OCI-LY7 (cell line): ENCODE results near the gene ARIH1. TPM values are rescaled to one million over a fixed set of nuclear protein-coding genes. Genes with fewer than 3 reads are reported as not detected.
"Not testable (repeated sequence)": the region's sequence is repeated elsewhere in the genome, so short reads cannot be mapped to it uniquely, and the experiment has no call there.

ENCODE experiments used
- BruUV-seq: library from RNA; stranded (reverse); fragments of 400-500 nt; replicated peaks from 2 replicates; lab custom pipeline; 2021; lab: Mats Ljungman, UMichigan
- CTCF ChIA-PET: fragments of 300-600 bp; sonication (Branson Sonifier 250); formaldehyde crosslinking; loops from one replicate; lab custom pipeline; 2022; ENCODE audit warnings: antibody characterized with exemption; ENCODE audit not compliant: unreplicated experiment; lab: Charles Lee
- POLR2A ChIA-PET: fragments of 300-600 bp; sonication (Branson Sonifier 250); formaldehyde crosslinking; loops from one replicate; lab custom pipeline; 2022; ENCODE audit warnings: antibody characterized with exemption; lab: Charles Lee
- DNase-seq: peaks from one replicate; pipeline ENCODE4 v3.0.0-alpha.2; 2015; ENCODE audit warnings: low spot score
- H2AFZ ChIP-seq: fragments of 200-600 bp; sonication (generic), shearing (Covaris generic); 2 replicates; pipeline ENCODE4 v1.6.1; 2014; ENCODE audit warnings: mild to moderate bottlenecking, antibody characterized with exemption, low read length, moderate library complexity
- H3K27ac ChIP-seq: fragments of 200-600 bp; sonication (generic); 2 replicates; pipeline ENCODE4 v1.5.1; 2014; ENCODE audit warnings: mixed run types, low read depth, mild to moderate bottlenecking, moderate library complexity, low read length, inconsistent platforms; ENCODE audit not compliant: poor library complexity, severe bottlenecking
- H3K36me3 ChIP-seq: fragments of 200-600 bp; sonication (generic); 2 replicates; pipeline ENCODE4 v1.6.1; 2014; ENCODE audit warnings: mild to moderate bottlenecking, antibody characterized with exemption, low read length, moderate library complexity, mixed read lengths; ENCODE audit not compliant: insufficient read depth
- H3K4me1 ChIP-seq: fragments of 200-600 bp; sonication (generic); 2 replicates; pipeline ENCODE4 v1.5.1; 2014; ENCODE audit warnings: mild to moderate bottlenecking, low read length; ENCODE audit not compliant: insufficient read depth, poor library complexity, severe bottlenecking
- H3K4me2 ChIP-seq: fragments of 200-600 bp; sonication (generic); 2 replicates; pipeline ENCODE4 v1.6.1; 2014; ENCODE audit warnings: mild to moderate bottlenecking, low read length
- H3K4me3 ChIP-seq: fragments of 200-600 bp; sonication (generic); 2 replicates; pipeline ENCODE4 v1.5.1; 2014; ENCODE audit warnings: mild to moderate bottlenecking, low read depth, low read length; ENCODE audit not compliant: poor library complexity, severe bottlenecking
- H3K79me2 ChIP-seq: fragments of 200-600 bp; sonication (generic); 2 replicates; pipeline ENCODE4 v1.6.1; 2016; ENCODE audit warnings: low read depth, mild to moderate bottlenecking, low read length, moderate library complexity, mixed read lengths; ENCODE audit not compliant: insufficient read depth
- H3K9me2 ChIP-seq: fragments of 200-600 bp; sonication (generic); 2 replicates; pipeline ENCODE4 v1.6.1; 2016; ENCODE audit warnings: mild to moderate bottlenecking, low read length, mixed read lengths; ENCODE audit not compliant: insufficient read depth
- H3K9me3 ChIP-seq: fragments of 200-600 bp; sonication (generic); 2 replicates; pipeline ENCODE4 v1.6.1; 2014; ENCODE audit warnings: mild to moderate bottlenecking, mixed run types, low read length, mixed read lengths
- H4K20me1 ChIP-seq: fragments of 200-600 bp; sonication (generic); 2 replicates; pipeline ENCODE4 v1.6.1; 2014; ENCODE audit warnings: mild to moderate bottlenecking, antibody characterized with exemption, low read length, moderate library complexity, mixed read lengths; ENCODE audit not compliant: insufficient read depth
- EZH2phosphoT487 ChIP-seq: fragments of 200-600 bp; sonication (generic); IDR thresholded peaks from 2 replicates; pipeline ENCODE4 v1.6.1; 2018; ENCODE audit warnings: low read depth, borderline replicate concordance, mild to moderate bottlenecking, mixed run types, antibody characterized with exemption, low read length, moderate library complexity, mixed read lengths
- intact Hi-C: fragments of 100-400 bp; cut with micrococcal nuclease; formaldehyde crosslinking; loops from one replicate; pipeline ENCODE4 v1.10.0; 2022; ENCODE audit not compliant: unreplicated experiment
- total RNA-seq, 2 experiments: library from RNA; depleted of rRNA in 1 of 2; stranded (reverse); fragments of >200 nt in 1 of 2; shearing (Covaris generic) in 1 of 2; gene quantifications; 2 replicates each; pipeline ENCODE4 v1.2.3, GENCODE V29; 2014 to 2022
- TF ChIP-seq, protein P1 (sequence below): fragments of 200-600 bp; sonication (generic); conservative IDR thresholded peaks from 2 replicates; pipeline ENCODE4 v1.5.1; 2014; ENCODE audit warnings: mild to moderate bottlenecking, antibody characterized with exemption, low read length, moderate library complexity, mixed read lengths

ARIH1 gene
- total RNA-seq, 2 experiments from 2014 or later = 33.0 to 142 TPM

DNA sequence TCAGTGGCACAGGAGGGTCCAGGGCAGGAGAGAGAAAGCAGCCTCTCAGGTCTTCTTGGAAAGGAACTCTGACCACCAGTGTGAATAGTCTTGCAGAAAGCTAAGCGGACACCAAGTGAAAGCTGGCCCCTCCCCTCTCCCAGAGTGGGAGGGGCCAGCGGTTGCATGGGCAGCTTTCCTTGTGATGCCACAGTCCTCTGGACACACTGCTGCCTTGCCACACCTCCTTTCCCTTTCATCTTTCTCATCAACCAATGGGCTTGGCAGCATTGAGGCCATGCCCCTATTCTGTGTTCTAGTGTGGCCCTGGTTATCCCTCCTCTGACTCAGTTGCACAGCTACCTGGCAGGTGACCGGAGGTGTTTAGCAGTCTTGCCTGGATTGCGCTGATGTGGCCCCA lies 130.7 kb downstream of the ARIH1 start:
- ChIA-PET POLR2A (no interaction called here), CTCF (no interaction called here)
- TF ChIP-seq EZH2phosphoT487 = no peak
- TF ChIP-seq, protein P1, sequence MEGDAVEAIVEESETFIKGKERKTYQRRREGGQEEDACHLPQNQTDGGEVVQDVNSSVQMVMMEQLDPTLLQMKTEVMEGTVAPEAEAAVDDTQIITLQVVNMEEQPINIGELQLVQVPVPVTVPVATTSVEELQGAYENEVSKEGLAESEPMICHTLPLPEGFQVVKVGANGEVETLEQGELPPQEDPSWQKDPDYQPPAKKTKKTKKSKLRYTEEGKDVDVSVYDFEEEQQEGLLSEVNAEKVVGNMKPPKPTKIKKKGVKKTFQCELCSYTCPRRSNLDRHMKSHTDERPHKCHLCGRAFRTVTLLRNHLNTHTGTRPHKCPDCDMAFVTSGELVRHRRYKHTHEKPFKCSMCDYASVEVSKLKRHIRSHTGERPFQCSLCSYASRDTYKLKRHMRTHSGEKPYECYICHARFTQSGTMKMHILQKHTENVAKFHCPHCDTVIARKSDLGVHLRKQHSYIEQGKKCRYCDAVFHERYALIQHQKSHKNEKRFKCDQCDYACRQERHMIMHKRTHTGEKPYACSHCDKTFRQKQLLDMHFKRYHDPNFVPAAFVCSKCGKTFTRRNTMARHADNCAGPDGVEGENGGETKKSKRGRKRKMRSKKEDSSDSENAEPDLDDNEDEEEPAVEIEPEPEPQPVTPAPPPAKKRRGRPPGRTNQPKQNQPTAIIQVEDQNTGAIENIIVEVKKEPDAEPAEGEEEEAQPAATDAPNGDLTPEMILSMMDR = no peak
- Histone ChIP-seq H4K20me1 (0 out of 2 replicates have a peak, but pooled peaks cover 3% of the 10 kb centered on the region), H3K4me1 (no peaks in the 10 kb centered on the region), H3K9me3 (no peaks in the 10 kb centered on the region), H3K79me2 (no peaks in the 10 kb centered on the region), H3K4me3 (no peak overlapping the region), H3K4me2 (no peak overlapping the region), H3K27ac (no peak overlapping the region), H3K36me3 (no peaks in the 10 kb centered on the region), H2AFZ (no peak overlapping the region), H3K9me2 (no peaks in the 10 kb centered on the region)
- no TSS peak for BruUV-seq
- no peak for DNase-seq
- intact Hi-C loops = loop anchor here (10.0 kb wide), 1 partner anchor 480 kb away; no protein-coding TSS in a partner anchor

- CTCF ChIA-PET, POLR2A ChIA-PET: not testable (repeated sequence)
- intact Hi-C loops = loop anchor here (10.0 kb wide), 1 partner anchor 477 kb away; no protein-coding TSS in a partner anchor
Observed at GRCh38 chr15:72608084-72608483, 134.0 kb downstream of the ARIH1 start.

DNA sequence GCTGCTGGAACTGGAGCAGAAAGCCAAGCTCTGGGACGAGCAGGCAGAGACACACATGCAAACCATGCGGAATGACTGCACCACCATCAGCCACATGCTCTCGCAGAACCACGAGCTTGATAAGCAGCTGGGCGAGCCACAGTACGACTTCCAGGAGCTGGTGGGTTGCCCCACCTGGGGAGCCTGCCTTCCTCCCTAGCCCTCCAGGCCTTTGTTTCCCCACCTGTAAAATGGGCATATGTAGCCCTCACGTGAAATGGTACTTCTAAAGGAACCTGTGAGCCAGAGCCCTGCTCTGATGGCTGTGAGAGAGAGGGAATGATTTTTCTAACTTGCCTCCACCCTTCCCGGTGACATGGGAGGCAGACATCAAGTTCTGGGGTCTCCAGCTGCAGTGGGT lies 135.7 kb downstream of the ARIH1 start:
- Histone ChIP-seq H3K4me2 (no peak overlapping the region), H2AFZ (no peak overlapping the region), H3K4me3 (no peak overlapping the region), H3K36me3 (no peaks in the 10 kb centered on the region), H3K9me3 (no peaks in the 10 kb centered on the region), H3K27ac (no peak overlapping the region), H3K79me2 (no peaks in the 10 kb centered on the region), H3K9me2 (no peaks in the 10 kb centered on the region), H3K4me1 (no peaks in the 10 kb centered on the region), H4K20me1 (no peaks in the 10 kb centered on the region)
- no peak for DNase-seq
- no TSS peak for BruUV-seq
- intact Hi-C loops = loop anchor here (10.0 kb wide), 1 partner anchor 475 kb away; no protein-coding TSS in a partner anchor
- ChIA-PET CTCF (no interaction called here), POLR2A (no interaction called here)
- TF ChIP-seq, protein P1 = no peak
- TF ChIP-seq EZH2phosphoT487 = no peak

More at GRCh38 chr15:72608084-72608483, 134.0 kb downstream of the ARIH1 start:
- H3K9me2 ChIP-seq, H3K79me2 ChIP-seq, H3K27ac ChIP-seq, H4K20me1 ChIP-seq, H3K36me3 ChIP-seq, DNase-seq, BruUV-seq, H3K4me1 ChIP-seq, H3K4me3 ChIP-seq, H3K9me3 ChIP-seq, H3K4me2 ChIP-seq, H2AFZ ChIP-seq: not testable (repeated sequence)

- BruUV-seq, H3K79me2 ChIP-seq, H3K27ac ChIP-seq, H3K4me3 ChIP-seq, H3K36me3 ChIP-seq, intact Hi-C loops, H2AFZ ChIP-seq, CTCF ChIA-PET, H3K4me2 ChIP-seq, DNase-seq, H3K9me3 ChIP-seq, H3K9me2 ChIP-seq, H4K20me1 ChIP-seq, H3K4me1 ChIP-seq: not testable (repeated sequence)
- POLR2A ChIA-PET = interaction anchor here (0.6 kb wide), 2 partner anchors 31 to 231 kb away, joined by 4 read pairs; no protein-coding TSS in a partner anchor
Observed at GRCh38 chr15:72612324-72612723, 138.2 kb downstream of the ARIH1 start.
